NCI-H2171 treated with DMSO at 0.1 percent for 48 hours (cell line): Measurements from ENCODE around the gene RCCD1.
A peak's percentile ranks its signal among the peaks of the same experiment; 100 is the strongest.

ENCODE experiments used
- DNase-seq: peaks from one replicate; lab custom pipeline; 2025; lab: John Stamatoyannopoulos, UW

RCCD1 gene

GRCh38 chr15:90942354-90943120 is 12.1 kb upstream of the RCCD1 start:
- no peak for DNase-seq

GRCh38 chr15:90945091-90945490 is 9.6 kb upstream of the RCCD1 start:
- DNase-seq, result no peak

GRCh38 chr15:90946538-90946937 is 8.1 kb upstream of the RCCD1 start:
- DNase-seq, result no peak

GRCh38 chr15:90946941-90947576 is 7.6 kb upstream of the RCCD1 start:
- no peak for DNase-seq

- DNase-seq, result no peak
Measured at GRCh38 chr15:90947577-90948357, 6.9 kb upstream of the RCCD1 start.

- DNase-seq, result no peak
Measured at GRCh38 chr15:90948506-90948905, 6.2 kb upstream of the RCCD1 start.

- DNase-seq, result no peak
Measured at GRCh38 chr15:90949979-90950675, 4.6 kb upstream of the RCCD1 start.

GRCh38 chr15:90950676-90951075 is 4.0 kb upstream of the RCCD1 start:
- no peak for DNase-seq

GRCh38 chr15:90952901-90953677 is 1.6 kb upstream of the RCCD1 start:
- DNase-seq, result no peak

GRCh38 chr15:90953947-90954711 is 555 bp upstream of the RCCD1 start:
- DNase-seq, result no peak

GRCh38 chr15:90955624-90956273 is 1.1 kb downstream of the RCCD1 start:
- DNase-seq, result peak; percentile 52

GRCh38 chr15:90956274-90957030 is 1.8 kb downstream of the RCCD1 start:
- peak; percentile 53 for DNase-seq

GRCh38 chr15:90957031-90957790 is 2.5 kb downstream of the RCCD1 start:
- DNase-seq, result no peak

GRCh38 chr15:90957791-90958190 is 3.1 kb downstream of the RCCD1 start:
- no peak for DNase-seq

GRCh38 chr15:90959028-90959595 is 4.4 kb downstream of the RCCD1 start:
- DNase-seq, result no peak

GRCh38 chr15:90959894-90960293 is 5.2 kb downstream of the RCCD1 start:
- DNase-seq, result no peak

GRCh38 chr15:90960298-90961091 is 5.8 kb downstream of the RCCD1 start:
- DNase-seq, result peak; percentile 15
